ENCODE data around the gene TMEM30A.

Gene TMEM30A

GRCh38 chr6:75284632-75285282, at the start of gene TMEM30A:
TMEM30A (minus strand) TSS chr6:75284792; CDS start chr6:75284638, 154 bp downstream.
- peak; percentile 97 for DNase-seq

GRCh38 chr6:75333676-75334200, 49.1 kb upstream of the TMEM30A start:
- no peak for DNase-seq

GRCh38 chr6:75331151-75331550, 46.6 kb upstream of the TMEM30A start:
- DNase-seq: no peak

GRCh38 chr6:75329703-75330102, 45.1 kb upstream of the TMEM30A start:
- DNase-seq: no peak

- DNase-seq: no peak
Measured at GRCh38 chr6:75327807-75328206, 43.2 kb upstream of the TMEM30A start.

GRCh38 chr6:75326557-75327258, 42.1 kb upstream of the TMEM30A start:
- DNase-seq: no peak

- no peak for DNase-seq
Measured at GRCh38 chr6:75318900-75319299, 34.3 kb upstream of the TMEM30A start.

GRCh38 chr6:75317503-75318206, 33.1 kb upstream of the TMEM30A start:
- DNase-seq: no peak

- DNase-seq: no peak
Measured at GRCh38 chr6:75315978-75316377, 31.4 kb upstream of the TMEM30A start.

GRCh38 chr6:75308250-75308988, 23.8 kb upstream of the TMEM30A start:
- no peak for DNase-seq

GRCh38 chr6:75307364-75308004, 22.9 kb upstream of the TMEM30A start:
- DNase-seq: no peak

- DNase-seq: no peak
Measured at GRCh38 chr6:75306064-75306463, 21.5 kb upstream of the TMEM30A start.

- no peak for DNase-seq
Measured at GRCh38 chr6:75305573-75305972, 21.0 kb upstream of the TMEM30A start.

- no peak for DNase-seq
Measured at GRCh38 chr6:75302280-75302679, 17.7 kb upstream of the TMEM30A start.

GRCh38 chr6:75301537-75301936, 16.9 kb upstream of the TMEM30A start:
- DNase-seq: no peak

GRCh38 chr6:75301088-75301487, 16.5 kb upstream of the TMEM30A start:
- no peak for DNase-seq

GRCh38 chr6:75300531-75300855, 15.9 kb upstream of the TMEM30A start:
- no peak for DNase-seq

- no peak for DNase-seq
Measured at GRCh38 chr6:75299801-75300530, 15.4 kb upstream of the TMEM30A start.

GRCh38 chr6:75296811-75297779, 12.5 kb upstream of the TMEM30A start:
- peak; percentile 27 for DNase-seq

GRCh38 chr6:75292555-75292954, 8.0 kb upstream of the TMEM30A start:
- no peak for DNase-seq

GRCh38 chr6:75291744-75292143, 7.2 kb upstream of the TMEM30A start:
- DNase-seq: no peak

All from NCI-H1092 (cell line).